Esophagus muscularis mucosa (tissue), 3 donors: Measurements from ENCODE around the gene KRT6B.

ENCODE experiments used
- POLR2A ChIP-seq: fragments of 450-650 bp; IDR thresholded peaks from one replicate; pipeline ENCODE4 v1.6.1; 2017; ENCODE audit warnings: antibody characterized with exemption, moderate library complexity, mild to moderate bottlenecking, low read depth
- TF ChIP-seq, protein P1 (sequence below), 3 experiments: fragments of 200-600 bp in 2 of 3; fragments of 450-650 bp in 1 of 3; sonication (generic) in 2 of 3; IDR thresholded peaks; one replicate each; pipeline ENCODE4 v1.5.1; 2017 to 2019; ENCODE audit warnings: antibody characterized with exemption in 3 of 3, mild to moderate bottlenecking in 2 of 3, moderate library complexity in 1 of 3

DNA sequence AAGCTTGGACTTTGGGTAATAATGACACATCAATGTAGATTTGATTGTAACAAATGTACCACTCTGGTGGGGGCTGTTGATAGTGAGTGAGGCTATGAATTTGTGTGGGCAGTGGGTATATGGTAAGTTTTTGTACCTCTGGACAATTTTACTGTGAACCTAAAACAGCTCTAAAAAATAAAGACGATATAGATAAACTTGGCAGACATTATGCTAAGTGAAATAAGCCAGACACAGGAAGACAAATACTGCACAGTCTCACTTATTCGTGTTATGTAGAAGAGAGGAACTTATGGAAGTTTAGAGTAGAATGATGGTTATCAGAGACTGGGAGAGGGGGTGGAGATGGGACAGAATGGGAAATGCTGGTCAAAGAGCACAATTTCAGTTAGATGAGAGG lies 13.0 kb upstream of the KRT6B start:
- TF ChIP-seq, protein P1, sequence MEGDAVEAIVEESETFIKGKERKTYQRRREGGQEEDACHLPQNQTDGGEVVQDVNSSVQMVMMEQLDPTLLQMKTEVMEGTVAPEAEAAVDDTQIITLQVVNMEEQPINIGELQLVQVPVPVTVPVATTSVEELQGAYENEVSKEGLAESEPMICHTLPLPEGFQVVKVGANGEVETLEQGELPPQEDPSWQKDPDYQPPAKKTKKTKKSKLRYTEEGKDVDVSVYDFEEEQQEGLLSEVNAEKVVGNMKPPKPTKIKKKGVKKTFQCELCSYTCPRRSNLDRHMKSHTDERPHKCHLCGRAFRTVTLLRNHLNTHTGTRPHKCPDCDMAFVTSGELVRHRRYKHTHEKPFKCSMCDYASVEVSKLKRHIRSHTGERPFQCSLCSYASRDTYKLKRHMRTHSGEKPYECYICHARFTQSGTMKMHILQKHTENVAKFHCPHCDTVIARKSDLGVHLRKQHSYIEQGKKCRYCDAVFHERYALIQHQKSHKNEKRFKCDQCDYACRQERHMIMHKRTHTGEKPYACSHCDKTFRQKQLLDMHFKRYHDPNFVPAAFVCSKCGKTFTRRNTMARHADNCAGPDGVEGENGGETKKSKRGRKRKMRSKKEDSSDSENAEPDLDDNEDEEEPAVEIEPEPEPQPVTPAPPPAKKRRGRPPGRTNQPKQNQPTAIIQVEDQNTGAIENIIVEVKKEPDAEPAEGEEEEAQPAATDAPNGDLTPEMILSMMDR (IDR thresholded peaks at IDR 0.05), result no peak
- no peak for TF ChIP-seq POLR2A
